Measurements from ENCODE around the gene SYPL2.
A peak's percentile ranks its signal among the peaks of the same experiment; 100 is the strongest.

Gene SYPL2

GRCh38 chr1:109492779-109493178 is 26.4 kb downstream of the SYPL2 start:
- DNase-seq (ENCODE audit: low spot score): no peak

GRCh38 chr1:109493227-109493626 is 26.9 kb downstream of the SYPL2 start:
- no peak for DNase-seq (ENCODE audit: low spot score)

- peak; percentile 93 for DNase-seq (ENCODE audit: low spot score)
Observed at GRCh38 chr1:109493805-109494539, 27.6 kb downstream of the SYPL2 start, which contains the start of gene CYB561D1. Gene CYB561D1 (plus strand): TSS chr1:109494094. CDS start chr1:109494140, 46 bp downstream.

GRCh38 chr1:109495738-109496137 is 29.4 kb downstream of the SYPL2 start:
- DNase-seq (ENCODE audit: low spot score): no peak

- DNase-seq (ENCODE audit: low spot score): no peak
Observed at GRCh38 chr1:109497449-109498160, 31.3 kb downstream of the SYPL2 start.

GRCh38 chr1:109498161-109498801 is 31.9 kb downstream of the SYPL2 start:
- DNase-seq (ENCODE audit: low spot score): peak; percentile 53

- DNase-seq (ENCODE audit: low spot score): no peak
Observed at GRCh38 chr1:109499081-109499480, 32.7 kb downstream of the SYPL2 start.

- DNase-seq (ENCODE audit: low spot score): peak; percentile 49
Observed at GRCh38 chr1:109499661-109500536, 33.6 kb downstream of the SYPL2 start.

- DNase-seq (ENCODE audit: low spot score): peak; percentile 67
Observed at GRCh38 chr1:109500941-109501381, 34.6 kb downstream of the SYPL2 start.

GRCh38 chr1:109501644-109502363 is 35.5 kb downstream of the SYPL2 start:
- DNase-seq (ENCODE audit: low spot score): no peak

GRCh38 chr1:109502364-109502851 is 36.1 kb downstream of the SYPL2 start:
- DNase-seq (ENCODE audit: low spot score): no peak

GRCh38 chr1:109503935-109504334 is 37.6 kb downstream of the SYPL2 start:
- DNase-seq (ENCODE audit: low spot score): no peak

GRCh38 chr1:109504974-109505373 is 38.6 kb downstream of the SYPL2 start:
- DNase-seq (ENCODE audit: low spot score): no peak

GRCh38 chr1:109508001-109508872 is 41.9 kb downstream of the SYPL2 start:
- no peak for DNase-seq (ENCODE audit: low spot score)

- no peak for DNase-seq (ENCODE audit: low spot score)
Observed at GRCh38 chr1:109508873-109509175, 42.5 kb downstream of the SYPL2 start.

GRCh38 chr1:109509176-109510134 is 43.1 kb downstream of the SYPL2 start, which contains the start of gene AMIGO1:
Gene AMIGO1 (minus strand): TSS chr1:109509727. CDS start chr1:109508912, 815 bp downstream.
- DNase-seq (ENCODE audit: low spot score): peak; percentile 78

GRCh38 chr1:109513110-109513710 is 46.9 kb downstream of the SYPL2 start:
- DNase-seq (ENCODE audit: low spot score): no peak

GRCh38 chr1:109514846-109515245 is 48.5 kb downstream of the SYPL2 start:
- DNase-seq (ENCODE audit: low spot score): no peak
